K562 (cell line): ENCODE data around the gene USP20. TPM values are rescaled to one million over a fixed set of nuclear protein-coding genes. Genes with fewer than 3 reads are reported as not detected.
A peak's percentile ranks its signal among the peaks of the same experiment; 100 is the strongest.

Experiments
- CBFA2T3 ChIP-seq: fragments of 450-650 bp; IDR thresholded peaks from 2 replicates; pipeline ENCODE4 v1.6.1; 2017
- CGGBP1 ChIP-seq: fragments of 250-450 bp; sonication (Bioruptor Pico); IDR thresholded peaks from 2 replicates; pipeline ENCODE4 v1.9.0; 2021; ENCODE audit warnings: mild to moderate bottlenecking
- EGR1 ChIP-seq: fragments of 450-650 bp; conservative IDR thresholded peaks from 2 replicates; pipeline ENCODE4 v1.6.1; 2017; ENCODE audit warnings: mild to moderate bottlenecking
- ELF4 ChIP-seq: fragments of 450-650 bp; formaldehyde crosslinking; IDR thresholded peaks from 2 replicates; pipeline ENCODE4 v1.4.0; 2022; ENCODE audit warnings: missing genetic modification characterization
- FOXA3 ChIP-seq, 2 experiments: fragments of 450-650 bp in 1 of 2; sonication (generic) in 1 of 2; formaldehyde crosslinking; IDR thresholded peaks in 1 of 2; conservative IDR thresholded peaks in 1 of 2; 2 replicates each; pipeline versions ENCODE4 v1.4.0 to v1.8.0; 2020 to 2022; ENCODE audit warnings: mild to moderate bottlenecking in 2 of 2, missing genetic modification reagents in 1 of 2
- HMG20A ChIP-seq: fragments of 450-650 bp; formaldehyde crosslinking; conservative IDR thresholded peaks from 2 replicates; pipeline ENCODE4 v1.4.0; 2020; ENCODE audit warnings: mild to moderate bottlenecking, mixed read lengths
- IFI16 ChIP-seq: fragments of 250-450 bp; sonication (Bioruptor Pico); IDR thresholded peaks from 2 replicates; pipeline ENCODE4 v2.1.2; 2022; ENCODE audit warnings: mild to moderate bottlenecking, inconsistent platforms
- KDM1A ChIP-seq, 2 experiments: fragments of 450-650 bp; IDR thresholded peaks; 2 replicates each; pipeline ENCODE4 v1.6.1; 2016; ENCODE audit warnings: mild to moderate bottlenecking in 2 of 2
- MCM7 ChIP-seq, 2 experiments: fragments of 450-650 bp; IDR thresholded peaks; 2 replicates each; pipeline ENCODE4 v1.6.1; 2016 to 2018
- MYC ChIP-seq, 2 experiments: fragments of 250-450 bp in 1 of 2; sonication (Bioruptor Pico) in 1 of 2; IDR thresholded peaks; 2 replicates each; pipeline versions ENCODE4 v1.5.1 to v1.6.1; 2012 to 2021; ENCODE audit warnings: low read depth in 2 of 2, borderline replicate concordance in 1 of 2, improper control_type of control experiment in 1 of 2, low read length in 1 of 2, mild to moderate bottlenecking in 1 of 2, moderate library complexity in 1 of 2
- PBX2 ChIP-seq, 2 experiments: IDR thresholded peaks in 1 of 2; conservative IDR thresholded peaks in 1 of 2; 2 replicates each; pipeline ENCODE4 v1.6.1; 2016; ENCODE audit warnings: low read depth in 2 of 2, mild to moderate bottlenecking in 1 of 2, missing compliant biosample characterization in 1 of 2, missing genetic modification characterization in 1 of 2, moderate library complexity in 1 of 2
- PHF8 ChIP-seq: fragments of 200-600 bp; sonication (generic); IDR thresholded peaks from 2 replicates; pipeline ENCODE4 v1.6.1; 2012; ENCODE audit warnings: mixed run types, mild to moderate bottlenecking, inconsistent platforms, low read length, moderate library complexity, borderline replicate concordance
- RCOR1 ChIP-seq, 2 experiments: IDR thresholded peaks; 2 replicates each; pipeline ENCODE4 v1.6.1; 2012; ENCODE audit warnings: low read depth in 2 of 2, low read length in 2 of 2, borderline replicate concordance in 1 of 2, improper control_type of control experiment in 1 of 2
- RFX7 ChIP-seq: fragments of 250-450 bp; sonication (Bioruptor Pico); IDR thresholded peaks from 2 replicates; pipeline ENCODE4 v1.5.1; 2021; ENCODE audit warnings: mild to moderate bottlenecking
- SMAD1 ChIP-seq: fragments of 150-350 bp; IDR thresholded peaks from 2 replicates; pipeline ENCODE4 v1.6.1; 2014; ENCODE audit warnings: low read length, low read depth; ENCODE audit not compliant: partially characterized antibody
- TEAD1 ChIP-seq, 2 experiments: fragments of 450-650 bp in 1 of 2; sonication (generic) in 1 of 2; formaldehyde crosslinking; IDR thresholded peaks; 2 replicates each; pipeline versions ENCODE4 v1.4.0 to v1.8.0; 2020 to 2022; ENCODE audit warnings: mild to moderate bottlenecking in 2 of 2, missing genetic modification reagents in 1 of 2
- UBTF ChIP-seq, 2 experiments: IDR thresholded peaks; 2 replicates each; pipeline ENCODE4 v1.6.1; 2012; ENCODE audit warnings: improper control_type of control experiment in 2 of 2, low read depth in 2 of 2, low read length in 2 of 2, borderline replicate concordance in 1 of 2
- ZNF133 ChIP-seq: fragments of 250-450 bp; sonication (Bioruptor Pico); IDR thresholded peaks from 2 replicates; pipeline ENCODE4 v1.4.0; 2020; ENCODE audit warnings: mild to moderate bottlenecking
- ZNF165 ChIP-seq: fragments of 250-450 bp; sonication (Bioruptor Pico); IDR thresholded peaks from 2 replicates; pipeline ENCODE4 v1.4.0; 2020; ENCODE audit warnings: borderline replicate concordance
- ZNF239 ChIP-seq: fragments of 250-450 bp; sonication (Bioruptor Pico); IDR thresholded peaks from 2 replicates; pipeline ENCODE4 v1.4.0; 2020; ENCODE audit warnings: mild to moderate bottlenecking
- ZNF586 ChIP-seq: fragments of 450-650 bp; formaldehyde crosslinking; conservative IDR thresholded peaks from 2 replicates; pipeline ENCODE4 v1.4.0; 2020; ENCODE audit warnings: mild to moderate bottlenecking, moderate library complexity
- ZNF75A ChIP-seq: fragments of 450-650 bp; formaldehyde crosslinking; IDR thresholded peaks from 2 replicates; pipeline ENCODE4 v1.4.0; 2020; ENCODE audit warnings: mild to moderate bottlenecking
- polyA plus RNA-seq, 8 experiments: library from polyadenylated mRNA; depleted of rRNA in 4 of 8; stranded (reverse) in 5 of 8; unstranded in 3 of 8; fragments of >200 nt; fragmentation: Nextera tagmentation in 2 of 8; fragmentation: Illumina TruSeq in 1 of 8; extraction: Ambion mirVana in 2 of 8; extraction: Trizol in 1 of 8; gene quantifications; 2 replicates each; pipeline versions ENCODE4 v1.2.1 to v1.2.3, GENCODE V29; 2011 to 2014; ENCODE audit warnings: inconsistent platforms in 1 of 8, missing spikeins in 1 of 8
- total RNA-seq, 7 experiments: library from RNA; depleted of rRNA in 6 of 7; stranded (reverse); fragments of >200 nt in 6 of 7; fragmentation: Illumina TruSeq in 2 of 7; extraction: Trizol in 2 of 7; gene quantifications; 2 replicates each; pipeline versions ENCODE4 v1.2.1 to v1.2.3, GENCODE V29; 2011 to 2021; ENCODE audit warnings: low replicate concordance in 1 of 7

Gene USP20
- total and polyA plus RNA-seq, 9 of the 15 experiments (the other 6 are each of a cell fraction or from before 2014, with no cell fraction given) = 1.9 to 136 (median 49.1) TPM

GRCh38 chr9:129884220-129885017 is 49.2 kb downstream of the USP20 start (continued):
- TF ChIP-seq FOXA3 (CRISPR knock-in tag; conservative IDR thresholded peaks at IDR 0.05 in 1 of 2, IDR thresholded peaks at IDR 0.05 in 1 of 2) (peak in 1 of 2 experiments; percentile 86; a peak in 2 of 4 replicates), PHF8 (peak; percentile 60; the same call in 1 of the 2 replicates), ZNF75A (CRISPR knock-in tag) (peak; percentile 22; the same call in 1 of the 2 replicates), HMG20A (CRISPR knock-in tag) (0 out of 2 replicates have a peak, but pooled peaks have one; percentile 25), CBFA2T3 (no peak), MCM7 (IDR thresholded peaks at IDR 0.05) (no peak), KDM1A (IDR thresholded peaks at IDR 0.05) (no peak), UBTF (IDR thresholded peaks at IDR 0.05; ENCODE audit: borderline replicate concordance in 1 of 2, low read depth in 2 of 2, low read length in 2 of 2) (peak; percentile 43 to 70; a peak in 2 of 4 replicates), CGGBP1 (CRISPR knock-in tag) (peak; percentile 81; the same call in 1 of the 2 replicates), PBX2 (CRISPR knock-in tag; IDR thresholded peaks at IDR 0.05; ENCODE audit: low read depth) (no peak), PBX2 (tag; conservative IDR thresholded peaks at IDR 0.05; ENCODE audit: low read depth) (no peak), ZNF165 (CRISPR knock-in tag) (peak; percentile 16; the same call in 1 of the 2 replicates), ZNF586 (CRISPR knock-in tag) (peak; percentile 43), ZNF133 (0 out of 2 replicates have a peak, but pooled peaks have one; percentile 73), ZNF239 (CRISPR knock-in tag) (0 out of 2 replicates have a peak, but pooled peaks have one; percentile 15), MYC (IDR thresholded peaks at IDR 0.05; ENCODE audit: low read depth, low read length) (peak; percentile 68), MYC (CRISPR knock-in tag; IDR thresholded peaks at IDR 0.05; ENCODE audit: borderline replicate concordance, low read depth) (no peak; the same call in 1 of the 2 replicates), SMAD1 (peak; percentile 85), TEAD1 (CRISPR knock-in tag; IDR thresholded peaks at IDR 0.05) (peak in 1 of 2 experiments; percentile 37; a peak in 1 of 4 replicates), RCOR1 (IDR thresholded peaks at IDR 0.05; ENCODE audit: borderline replicate concordance in 1 of 2, low read depth in 2 of 2, low read length in 2 of 2) (peak; percentile 14 to 61; a peak in 3 of 4 replicates), IFI16 (CRISPR knock-in tag) (no peak), EGR1 (no peak), ELF4 (CRISPR knock-in tag) (peak; percentile 5; the same call in 1 of the 2 replicates), RFX7 (CRISPR knock-in tag) (peak; percentile 73; the same call in 1 of the 2 replicates)
